GOT3 (cell line): Measurements from ENCODE around the gene RASSF1.
"Not testable (repeated sequence)": the region's sequence is repeated elsewhere in the genome, so short reads cannot be mapped to it uniquely, and the experiment has no call there.

Experiments used
- DNase-seq: peaks from one replicate; lab custom pipeline; 2025; ENCODE audit warnings: mixed read lengths; lab: John Stamatoyannopoulos, UW

RASSF1 gene

GRCh38 chr3:50284121-50284520 is 56.5 kb downstream of the RASSF1 start:
- not testable (repeated sequence) for DNase-seq
